NCI-H2171 treated with DMSO at 0.1 percent for 48 hours (cell line): Measurements from ENCODE around the gene METTL4.
A peak's percentile ranks its signal among the peaks of the same experiment; 100 is the strongest.

Experiments
- DNase-seq: peaks from one replicate; lab custom pipeline; 2025; lab: John Stamatoyannopoulos, UW

Gene METTL4

DNA sequence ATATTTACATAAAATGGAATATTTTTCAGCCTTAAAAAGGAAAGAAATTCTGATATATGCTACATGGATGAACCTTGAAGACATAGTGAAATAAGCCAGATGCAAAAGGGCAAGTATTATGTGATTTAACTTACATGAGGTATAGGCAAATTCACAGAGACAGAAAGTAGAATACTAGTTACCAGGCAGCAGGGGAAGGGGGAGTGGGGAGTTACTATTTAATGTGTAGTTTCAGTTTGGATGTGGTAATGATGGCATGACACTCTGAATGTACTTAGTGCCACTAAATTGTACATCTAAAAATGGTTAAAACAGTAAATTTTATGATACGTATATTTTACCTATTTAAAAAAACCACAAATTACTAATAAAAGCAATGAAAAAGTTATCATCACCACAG, 12.1 kb downstream of the METTL4 start:
- no peak for DNase-seq

GRCh38 chr18:2557536-2557935, 13.8 kb downstream of the METTL4 start:
- no peak for DNase-seq

DNA sequence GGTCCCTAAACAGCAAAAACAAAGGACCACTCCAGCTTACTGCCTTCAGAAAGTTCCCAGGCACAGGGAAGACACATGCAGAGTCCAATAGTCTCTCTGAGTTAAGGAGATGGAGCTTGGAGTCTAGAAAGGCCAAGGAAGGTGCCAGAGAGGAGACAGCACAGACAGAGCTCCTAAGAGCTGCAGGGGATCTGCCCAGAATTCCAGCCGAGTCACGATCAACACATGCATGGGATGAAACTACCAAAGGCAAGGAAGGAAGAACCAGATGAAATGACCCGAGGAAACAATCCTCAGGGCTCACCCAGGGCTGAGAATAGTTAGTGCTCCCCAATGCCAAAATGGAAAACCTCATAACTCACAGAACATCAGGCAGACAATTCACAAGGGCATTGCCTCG, 15.4 kb downstream of the METTL4 start:
- no peak for DNase-seq

DNA sequence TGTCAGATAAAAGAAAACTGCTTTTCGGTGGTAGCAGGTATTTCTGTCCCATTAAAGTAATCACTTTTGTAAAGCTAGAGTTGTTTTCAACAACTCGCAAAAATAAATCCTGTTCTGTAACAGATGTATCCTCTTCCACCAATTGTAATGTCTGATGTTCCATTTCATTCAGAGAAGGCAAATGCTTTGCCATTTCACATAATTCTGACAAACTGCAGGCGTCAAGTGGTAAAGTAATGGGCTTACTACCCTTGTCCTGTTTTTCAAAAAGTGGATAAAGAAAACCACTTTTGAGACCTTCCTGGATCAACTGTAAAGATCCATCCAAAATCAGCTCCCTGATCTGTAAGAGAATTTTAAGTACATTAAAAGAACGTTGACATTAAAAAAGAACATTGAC, 16.6 kb downstream of the METTL4 start:
- no peak for DNase-seq

DNA sequence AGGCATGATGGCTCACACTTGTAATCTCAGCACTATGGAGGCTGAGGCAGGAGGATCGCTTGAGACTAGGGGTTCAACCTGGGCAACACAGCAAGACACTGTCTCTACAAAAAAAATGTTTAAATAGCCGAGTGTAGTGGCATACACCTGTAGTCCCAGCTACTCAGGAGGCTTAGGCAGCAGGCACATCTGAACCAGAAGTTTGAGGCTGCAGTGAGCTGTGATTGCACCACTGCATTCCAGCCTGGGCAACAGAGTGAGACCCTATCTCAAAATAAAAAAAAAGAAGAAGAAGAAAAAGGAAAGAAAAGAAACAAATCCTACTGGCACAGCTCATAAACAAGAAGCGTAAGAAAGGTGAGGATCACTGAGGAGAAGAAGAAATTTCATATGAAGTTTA, 19.9 kb downstream of the METTL4 start:
- DNase-seq = no peak

GRCh38 chr18:2549462-2549861, 21.8 kb downstream of the METTL4 start:
- no peak for DNase-seq

- peak; percentile 67 for DNase-seq
Measured at GRCh38 chr18:2547477-2548087, 23.7 kb downstream of the METTL4 start.

- DNase-seq = no peak
Measured at GRCh38 chr18:2545155-2545554, 26.1 kb downstream of the METTL4 start.

GRCh38 chr18:2541925-2542563, 29.3 kb downstream of the METTL4 start:
- peak; percentile 82 for DNase-seq

- DNase-seq = peak; percentile 94
Measured at GRCh38 chr18:2540575-2540974, 30.7 kb downstream of the METTL4 start.

DNA sequence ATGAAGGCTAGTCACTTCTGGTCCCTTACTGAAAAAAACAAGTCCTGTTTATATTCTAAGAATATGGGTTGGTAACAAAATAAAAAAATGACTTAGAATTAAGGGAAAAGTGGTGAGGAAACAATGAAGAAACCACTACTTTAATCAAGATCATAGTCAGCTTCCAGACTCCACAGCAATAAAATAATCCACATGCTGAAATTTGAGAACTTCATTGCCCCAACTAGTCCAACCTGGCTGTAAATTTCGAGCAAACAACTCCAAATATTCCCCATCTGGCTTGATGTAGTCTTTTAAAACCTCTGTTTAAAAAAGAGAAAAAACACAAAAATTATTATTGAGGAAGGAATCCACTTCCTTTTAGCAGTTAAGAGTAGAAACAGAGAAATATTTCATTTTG, 32.5 kb downstream of the METTL4 start:
- DNase-seq = peak; percentile 94

GRCh38 chr18:2538236-2538635, 33.1 kb downstream of the METTL4 start:
- peak; percentile 70 for DNase-seq

- no peak for DNase-seq
Measured at GRCh38 chr18:2537296-2537695, 34.0 kb downstream of the METTL4 start.

GRCh38 chr18:2536493-2536892, 34.8 kb downstream of the METTL4 start:
- no peak for DNase-seq

DNA sequence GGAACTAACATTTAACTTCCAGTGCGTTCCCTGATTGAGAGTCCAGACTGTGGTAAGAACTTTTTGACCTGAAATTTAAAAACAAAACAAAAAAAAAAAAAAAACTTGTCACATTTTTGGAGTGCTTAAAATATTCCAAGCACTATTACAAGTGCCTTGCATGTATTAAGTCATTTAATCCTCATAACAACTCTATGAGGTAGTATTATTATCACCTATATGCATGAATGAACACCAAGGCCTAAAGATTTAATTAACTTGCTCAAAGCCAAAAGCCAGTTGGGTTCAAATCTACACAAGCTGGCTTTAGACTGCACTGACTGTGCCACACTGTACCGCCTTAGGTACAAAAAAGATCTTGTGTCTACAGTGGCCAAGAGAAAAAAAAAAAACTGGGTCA, 35.2 kb downstream of the METTL4 start:
- DNase-seq = no peak

DNA sequence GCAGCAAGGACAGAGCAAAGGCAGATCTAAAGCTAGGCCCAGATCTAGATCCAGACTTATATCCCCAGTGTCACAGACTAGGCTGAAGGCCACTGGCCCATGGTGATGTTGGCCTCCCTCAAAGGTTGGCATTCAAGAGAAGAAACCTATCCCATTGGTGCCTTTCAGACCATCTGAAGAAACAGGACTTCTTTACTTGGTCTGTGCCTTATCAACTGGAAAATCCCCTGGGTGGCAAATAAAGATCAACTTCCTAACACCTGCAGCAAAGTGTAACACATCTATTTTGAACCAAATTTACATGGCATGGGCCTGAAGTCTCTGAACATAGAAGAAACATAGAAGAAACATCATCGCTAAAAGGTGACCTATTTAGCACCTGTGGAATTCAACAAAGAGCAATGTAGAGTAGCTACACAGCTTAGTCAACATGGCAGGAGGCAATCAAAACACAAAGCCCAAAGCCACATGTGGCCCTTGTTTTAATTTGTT, 35.8 kb downstream of the METTL4 start:
- no peak for DNase-seq

DNA sequence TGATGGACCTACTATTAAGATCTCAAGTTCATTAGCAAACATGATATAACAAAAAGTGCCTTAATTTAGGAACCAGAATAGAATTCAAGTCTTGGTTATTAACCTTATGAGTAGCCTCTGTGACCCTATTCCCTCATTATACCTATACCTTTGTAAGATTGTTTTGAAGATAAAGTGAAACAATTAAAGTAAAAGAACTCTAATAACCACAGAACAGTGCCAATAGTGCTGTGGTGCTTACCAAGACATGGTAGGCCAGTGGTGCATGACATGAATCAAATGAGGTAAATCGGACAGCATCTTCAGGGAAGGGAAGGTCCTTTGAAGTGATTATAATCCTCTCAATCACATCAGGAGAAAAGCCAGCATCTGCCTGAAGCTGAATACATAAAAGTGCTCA, 36.4 kb downstream of the METTL4 start:
- DNase-seq = no peak

- no peak for DNase-seq
Measured at GRCh38 chr18:2532797-2533196, 38.5 kb downstream of the METTL4 start.

- DNase-seq = no peak
Measured at GRCh38 chr18:2531751-2532150, 39.6 kb downstream of the METTL4 start.

- no peak for DNase-seq
Measured at GRCh38 chr18:2529154-2529553, 42.2 kb downstream of the METTL4 start.

DNA sequence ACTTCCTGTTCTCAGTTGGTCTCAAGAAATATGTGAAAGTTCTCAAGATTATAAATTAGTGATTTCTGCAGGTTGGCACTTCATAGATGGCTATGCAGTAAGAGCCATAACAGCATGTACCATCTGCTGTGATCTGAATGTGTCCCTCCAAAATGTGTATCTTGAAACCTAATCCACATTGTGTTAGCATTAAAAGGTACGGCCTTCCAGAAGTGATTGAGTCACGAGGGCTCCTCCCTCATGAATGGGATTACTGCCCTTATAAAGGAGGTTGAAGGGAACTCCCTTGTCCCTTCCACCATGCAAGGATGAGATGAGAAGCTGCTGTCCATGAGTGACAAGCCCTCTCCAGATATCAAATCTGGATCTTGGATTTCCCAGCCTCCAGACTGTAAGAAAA, 45.0 kb downstream of the METTL4 start:
- DNase-seq = peak; percentile 92

- DNase-seq = peak; percentile 66
Measured at GRCh38 chr18:2524794-2525198, 46.5 kb downstream of the METTL4 start.

DNA sequence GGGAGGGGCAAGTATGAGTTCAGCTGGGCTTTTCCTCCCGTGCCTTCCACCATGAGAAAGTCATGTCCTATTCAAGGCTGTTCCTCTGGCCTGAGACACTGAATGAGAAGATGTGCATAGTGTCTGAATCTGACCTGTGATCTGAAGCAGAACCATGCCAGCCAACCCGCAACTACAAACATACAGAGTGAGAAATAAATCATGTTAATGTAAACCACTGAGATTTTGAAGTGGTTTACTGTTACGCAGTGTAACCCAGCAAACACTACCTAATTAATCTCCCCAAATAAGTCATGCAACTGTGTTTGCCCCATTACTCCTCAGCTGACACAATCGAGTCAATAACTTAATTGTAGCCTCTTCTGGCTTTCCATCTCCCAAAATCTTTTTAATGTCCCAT, 49.2 kb downstream of the METTL4 start:
- DNase-seq = no peak

- DNase-seq = no peak
Measured at GRCh38 chr18:2518473-2518872, 52.8 kb downstream of the METTL4 start.
